WI38 (cell line): ENCODE data around the gene FOXO3.

ENCODE experiments used
- H3K4me3 ChIP-seq: 2 replicates; pipeline ENCODE4 v1.5.1; 2011; ENCODE audit warnings: low read depth, mild to moderate bottlenecking, control low read depth, low read length
- CTCF ChIP-seq: IDR thresholded peaks from 2 replicates; pipeline ENCODE4 v1.5.1; 2012; ENCODE audit warnings: low read depth, mild to moderate bottlenecking, control low read depth, low read length

Gene FOXO3

DNA sequence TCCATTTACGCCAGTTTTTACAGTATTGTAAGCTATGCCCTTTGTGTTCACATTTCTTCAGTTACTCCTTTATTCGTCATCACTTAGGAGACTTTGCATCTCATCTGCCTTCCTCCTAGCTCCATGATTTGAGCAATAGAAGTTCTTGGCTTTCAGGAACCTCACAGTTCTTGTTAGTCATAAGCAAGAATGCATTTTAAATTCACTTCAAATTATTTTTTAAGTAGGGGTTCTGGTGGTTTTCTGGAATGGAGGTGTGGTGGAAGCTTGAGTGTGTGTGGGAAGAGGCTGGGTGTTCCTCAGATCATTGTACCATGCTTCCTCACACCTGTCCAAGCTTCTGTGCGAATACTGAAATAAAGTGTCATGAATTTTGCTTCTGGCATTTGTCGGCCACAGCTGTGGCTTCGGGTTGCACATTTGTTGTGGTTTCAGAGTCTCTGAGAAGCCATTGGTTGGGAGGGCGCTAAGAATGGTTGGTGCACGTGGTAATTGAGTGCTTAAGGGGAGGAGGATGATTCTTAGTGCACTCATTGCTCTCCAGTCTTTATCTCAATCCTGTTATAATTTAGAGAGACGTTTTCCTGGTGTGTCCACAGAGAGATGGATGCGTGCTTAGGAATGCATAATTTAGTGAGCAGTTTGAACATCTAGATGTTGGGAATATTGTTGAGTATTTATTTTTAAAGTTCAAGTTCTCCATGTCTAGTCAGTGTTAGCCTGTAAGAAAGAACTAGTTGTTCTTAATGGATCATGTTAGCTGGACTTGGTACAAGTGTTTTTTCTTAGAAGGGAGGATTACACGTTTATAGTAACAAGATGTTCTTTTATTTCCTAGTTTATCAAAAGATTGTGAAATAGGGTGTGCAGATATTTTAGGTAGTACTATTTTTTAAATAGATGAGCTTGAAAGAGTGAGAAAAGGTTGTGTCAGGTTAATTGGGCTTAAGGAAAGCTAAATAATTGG is 31.9 kb downstream of the FOXO3 start:
- TF ChIP-seq CTCF, result no peak
- H3K4me3 ChIP-seq, result peak overlapping the region; percentile 33

DNA sequence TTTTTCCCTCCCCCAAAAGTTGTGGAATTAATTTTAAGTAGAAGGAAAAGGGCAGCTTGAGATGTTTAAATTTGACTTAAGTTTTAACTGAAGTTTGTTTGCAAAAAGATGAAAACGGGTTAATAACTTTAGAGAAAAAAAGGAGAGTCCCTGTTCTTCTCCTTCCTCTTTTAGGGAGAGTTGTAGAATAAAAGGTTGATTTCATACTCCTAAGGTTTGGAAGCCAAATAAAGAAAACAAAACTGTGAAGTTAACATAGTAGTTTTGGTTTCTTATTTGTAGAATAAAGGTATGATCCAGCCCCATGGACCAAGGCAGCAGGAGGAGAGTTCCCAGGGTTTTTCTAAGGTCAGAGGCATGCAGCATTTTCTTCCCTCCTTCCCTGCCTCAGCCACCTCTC is 33.4 kb downstream of the FOXO3 start:
- no peak overlapping the region for H3K4me3 ChIP-seq
- TF ChIP-seq CTCF, result no peak

GRCh38 chr6:108594640-108595039 is 33.9 kb downstream of the FOXO3 start:
- no peak for TF ChIP-seq CTCF
- no peak overlapping the region for H3K4me3 ChIP-seq

GRCh38 chr6:108596956-108597355 is 36.2 kb downstream of the FOXO3 start:
- no peak for TF ChIP-seq CTCF
- H3K4me3 ChIP-seq, result no peak overlapping the region

- no peak overlapping the region for H3K4me3 ChIP-seq
- TF ChIP-seq CTCF, result no peak
Observed at GRCh38 chr6:108597572-108598304, 37.0 kb downstream of the FOXO3 start.

- H3K4me3 ChIP-seq, result no peak overlapping the region
- TF ChIP-seq CTCF, result no peak
Observed at GRCh38 chr6:108598305-108598863, 37.7 kb downstream of the FOXO3 start.
